ENCODE data around the gene RAB27A.

- TF ChIP-seq CTCF (optimal IDR thresholded peaks at IDR 0.05 in 1 of 3, IDR thresholded peaks at IDR 0.05 in 1 of 3, conservative IDR thresholded peaks at IDR 0.05 in 1 of 3; ENCODE audit: extremely low read depth in 1 of 3, insufficient read depth in 2 of 3, low read length in 3 of 3), result no peak
- no peak for TF ChIP-seq EZH2 (IDR thresholded peaks at IDR 0.05; ENCODE audit: low read length)
Measured at GRCh38 chr15:55245059-55245458, 44.6 kb downstream of the RAB27A start.
